Measurements from ENCODE around the gene ZNF556.

- TF ChIP-seq CTCF (IDR thresholded peaks at IDR 0.05) = no peak
- TF ChIP-seq POLR2AphosphoS5 (IDR thresholded peaks at IDR 0.05) = no peak
- TF ChIP-seq POLR2A (IDR thresholded peaks at IDR 0.05) = no peak
These were observed 25.1 kb upstream of the ZNF556 start for GRCh38 chr19:2841855-2842574.

Measured in breast epithelium (tissue), 3 donors.